HG03060 (cell line): Measurements from ENCODE around the gene LRRC27.

Experiments used
- ATAC-seq: cut with Tn5 transposase; IDR thresholded peaks from one replicate; pipeline ENCODE4 v1.9.1; 2021; ENCODE audit warnings: low read depth, moderate number of reproducible peaks; ENCODE audit not compliant: unreplicated experiment

LRRC27 gene

DNA sequence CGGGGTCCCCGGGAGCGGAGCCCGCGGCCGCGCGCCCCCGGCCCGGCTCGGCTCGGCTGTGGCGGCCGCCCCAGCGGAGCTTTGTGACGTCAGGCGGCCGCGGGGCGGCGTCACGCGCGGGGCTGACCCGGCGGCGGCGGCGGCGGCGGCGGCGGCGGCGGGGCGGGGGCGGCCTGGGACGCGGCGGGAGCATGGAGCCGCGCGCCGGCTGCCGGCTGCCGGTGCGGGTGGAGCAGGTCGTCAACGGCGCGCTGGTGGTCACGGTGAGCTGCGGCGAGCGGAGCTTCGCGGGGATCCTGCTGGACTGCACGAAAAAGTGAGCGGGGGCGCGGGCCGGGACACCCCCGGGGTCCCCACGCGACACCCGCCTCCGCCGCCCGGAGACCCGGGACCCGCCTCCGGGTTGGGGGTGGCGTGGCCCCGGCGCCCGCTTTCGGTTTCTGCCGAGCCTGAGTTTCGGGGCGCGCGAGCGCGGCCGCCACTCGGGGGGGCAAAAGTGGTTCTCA lies 65.1 kb downstream of the LRRC27 start, which contains the start of gene PWWP2B:
PWWP2B (plus strand) TSS at position 165 of the 506 bp plus-strand sequence; CDS start at position 192, 27 bp downstream.
- no peak for ATAC-seq

DNA sequence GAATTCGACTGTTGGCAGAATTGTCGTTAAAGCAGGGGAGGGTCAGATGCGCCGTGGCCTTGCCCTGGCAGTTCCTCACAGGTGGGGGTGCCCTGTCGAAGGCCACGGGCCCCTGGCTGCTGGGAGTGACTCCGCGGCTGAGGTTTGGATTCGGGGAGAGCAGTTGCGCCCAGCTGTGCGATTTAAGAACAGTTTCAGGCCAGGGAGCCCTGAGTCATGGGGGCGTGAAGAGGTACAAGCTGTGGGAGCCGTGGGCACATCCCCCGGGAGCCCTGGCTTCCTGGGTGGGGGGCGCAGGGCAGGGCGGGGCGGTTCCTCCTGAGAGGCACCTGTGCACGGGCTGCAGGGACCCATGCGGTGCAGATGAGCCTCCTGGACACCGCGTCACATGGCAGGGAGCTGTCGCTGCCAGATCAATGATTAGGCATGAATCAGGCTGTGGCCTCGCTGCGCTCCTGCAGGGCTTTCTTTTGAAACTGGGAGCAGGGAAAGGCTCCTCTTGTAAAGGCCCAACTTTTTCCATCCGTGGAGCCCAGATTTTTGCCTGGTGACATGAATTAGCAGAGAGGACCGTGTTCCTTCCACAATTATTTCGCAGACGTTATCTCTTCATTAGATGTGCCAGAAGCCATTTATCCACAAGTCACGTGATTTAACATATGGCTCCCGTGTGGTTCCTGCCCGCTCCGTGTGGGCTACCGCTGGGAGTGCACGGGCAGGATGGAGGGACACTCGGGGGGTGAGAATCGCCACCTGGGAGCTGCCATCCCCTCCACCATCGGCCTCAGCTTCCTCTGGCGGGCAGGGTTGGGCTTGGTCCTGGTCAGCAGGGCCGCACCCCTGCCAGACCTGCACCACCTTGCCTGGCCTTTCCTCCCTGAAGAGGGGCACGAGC lies 65.9 kb downstream of the LRRC27 start:
- no peak for ATAC-seq

DNA sequence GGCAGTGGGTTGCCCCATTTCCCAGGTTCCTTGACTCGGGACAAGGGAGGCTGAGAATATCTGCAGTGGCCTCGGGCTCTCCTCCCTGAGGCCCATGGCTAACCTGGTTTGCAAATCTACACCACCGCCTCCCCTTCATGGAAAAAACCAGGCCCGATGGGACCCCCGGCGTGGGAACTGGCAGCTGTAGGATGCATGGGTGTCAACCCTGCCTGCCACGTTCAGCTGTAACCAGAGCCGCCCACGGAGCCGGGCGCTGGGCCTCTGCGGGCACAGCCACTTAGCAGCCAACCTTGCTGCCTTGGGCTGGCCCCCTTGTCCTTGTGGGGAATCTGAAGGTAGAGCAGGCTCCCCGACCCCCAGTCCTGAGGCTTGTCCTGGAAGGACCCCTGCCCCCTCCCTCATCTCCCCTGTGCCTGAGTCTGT lies 66.6 kb downstream of the LRRC27 start:
- ATAC-seq = no peak

DNA sequence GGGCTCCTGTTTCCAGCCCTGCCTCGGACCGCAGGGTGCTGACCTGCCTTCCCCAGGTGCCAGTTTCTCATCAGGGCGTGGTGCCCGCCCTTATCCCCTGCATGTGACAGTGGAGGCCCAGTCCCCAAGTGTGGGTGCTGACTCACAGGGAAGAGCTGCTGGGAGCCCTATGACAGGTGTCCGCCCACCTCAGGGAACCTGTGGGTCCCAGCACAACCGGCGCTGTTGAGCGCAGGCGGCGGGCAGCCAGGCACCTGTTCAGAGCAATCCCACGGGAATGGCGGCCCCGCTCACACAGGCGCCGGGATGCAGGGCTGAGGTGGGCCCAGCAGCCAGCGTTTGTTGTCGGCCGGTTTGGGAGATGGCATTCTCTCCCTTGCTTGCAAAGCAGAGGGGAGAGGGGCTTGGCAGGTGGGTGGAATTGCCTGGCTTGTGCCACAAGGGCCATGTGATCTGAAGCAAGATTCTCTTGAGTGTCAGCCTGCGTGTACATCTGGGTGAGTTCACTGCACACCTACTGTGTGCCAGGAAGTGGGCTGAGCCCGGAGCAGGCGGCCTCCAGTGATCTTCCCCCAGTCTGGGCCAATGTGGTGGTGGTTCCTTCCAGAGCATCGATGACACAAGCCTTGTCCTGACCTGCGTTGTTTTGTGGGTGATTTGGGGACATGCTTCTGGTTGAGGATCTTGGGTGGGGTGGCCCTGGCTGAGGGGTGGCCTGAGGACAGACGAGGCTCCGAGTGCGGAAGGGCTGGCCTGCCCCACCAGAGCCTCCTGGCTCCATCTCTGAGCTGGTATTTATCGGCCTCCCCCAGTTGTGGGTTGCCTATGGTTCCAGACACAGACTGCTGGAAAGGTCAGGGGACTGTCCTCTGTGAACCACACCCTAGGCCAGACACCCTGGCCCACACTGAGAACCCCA lies 67.4 kb downstream of the LRRC27 start:
- ATAC-seq = no peak

- no peak for ATAC-seq
Measured at GRCh38 chr10:132400041-132400546, 68.1 kb downstream of the LRRC27 start.

DNA sequence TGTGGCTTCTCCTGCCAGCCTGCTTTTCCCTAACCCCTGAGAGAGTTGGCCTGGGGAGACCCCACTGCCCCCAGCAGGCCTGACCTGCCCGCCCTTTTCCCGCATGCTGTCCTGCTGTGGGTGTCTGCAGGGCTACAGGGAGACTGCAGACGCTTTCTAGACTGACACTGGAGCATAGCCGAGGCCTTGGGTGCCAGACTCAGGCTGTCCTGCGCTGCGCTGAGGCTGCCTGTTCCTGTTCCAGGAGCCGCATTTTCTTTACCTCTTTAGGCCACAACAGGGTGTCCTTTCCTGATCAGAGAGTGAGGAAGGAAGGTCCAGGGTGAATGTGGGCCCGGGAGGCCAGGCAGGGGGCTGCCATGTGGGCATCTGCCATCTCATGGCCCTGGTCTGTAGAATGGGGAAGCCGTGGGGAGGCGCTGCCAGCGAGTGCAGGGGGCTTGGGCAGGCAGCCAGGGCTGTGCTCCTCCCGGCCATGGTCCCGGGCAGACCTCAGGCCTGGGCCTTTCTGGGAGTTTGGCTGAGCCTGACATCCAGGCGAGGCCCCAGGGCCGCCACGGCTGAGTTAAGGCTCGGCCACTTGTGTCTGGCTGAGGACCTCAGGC lies 68.7 kb downstream of the LRRC27 start:
- no peak for ATAC-seq

- no peak for ATAC-seq
Measured at GRCh38 chr10:132401401-132402118, 69.6 kb downstream of the LRRC27 start.

DNA sequence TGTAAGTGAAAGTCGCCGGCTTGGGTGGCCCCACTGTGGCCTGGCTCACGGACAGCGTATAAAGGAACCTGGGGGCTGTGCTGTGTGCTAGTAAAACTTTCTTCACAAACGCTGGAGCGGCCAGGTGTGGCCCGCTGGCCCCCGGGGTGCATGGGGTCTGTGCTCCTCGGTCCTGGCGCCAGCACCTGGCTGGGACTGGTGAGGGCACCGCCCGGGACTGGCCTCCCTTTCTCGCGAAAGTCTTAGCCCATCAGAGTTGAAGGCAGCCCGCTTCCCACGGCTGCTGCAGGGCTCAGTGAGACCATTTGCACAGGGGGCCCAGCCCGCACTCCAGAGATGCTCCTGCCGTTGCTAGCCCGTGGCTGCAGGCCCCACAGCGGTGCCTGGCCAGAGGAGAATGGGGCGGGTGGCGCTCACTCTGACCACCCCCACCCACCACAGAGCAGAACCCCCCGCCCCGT lies 70.8 kb downstream of the LRRC27 start:
- no peak for ATAC-seq

GRCh38 chr10:132403511-132404168 lies 71.6 kb downstream of the LRRC27 start:
- ATAC-seq = no peak

- ATAC-seq = no peak
Measured at GRCh38 chr10:132404169-132404880, 72.3 kb downstream of the LRRC27 start.

- no peak for ATAC-seq
Measured at GRCh38 chr10:132404911-132405462, 73.0 kb downstream of the LRRC27 start.

- ATAC-seq = no peak
Measured at GRCh38 chr10:132405463-132405991, 73.5 kb downstream of the LRRC27 start.

DNA sequence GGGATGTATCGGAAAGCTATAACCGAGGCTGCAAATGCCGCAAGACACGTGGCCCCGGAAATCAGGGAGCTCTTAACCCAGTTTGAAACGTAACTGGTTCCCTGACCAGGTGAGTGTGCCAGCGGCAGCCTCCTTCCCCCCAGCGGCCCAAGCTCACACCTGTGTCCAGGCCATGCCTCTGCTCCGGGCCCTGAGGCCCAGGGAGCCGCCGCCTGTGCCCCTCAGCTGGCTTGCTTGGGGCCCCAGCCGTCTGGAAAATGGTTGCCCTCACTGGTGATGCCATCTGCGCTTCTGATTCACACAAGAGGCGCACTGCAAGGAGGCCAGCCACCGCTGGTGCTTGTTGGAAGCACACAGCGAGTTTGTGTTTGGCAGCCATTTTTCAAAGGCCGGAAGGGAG lies 74.2 kb downstream of the LRRC27 start:
- no peak for ATAC-seq

GRCh38 chr10:132406750-132407149 lies 74.8 kb downstream of the LRRC27 start:
- no peak for ATAC-seq

DNA sequence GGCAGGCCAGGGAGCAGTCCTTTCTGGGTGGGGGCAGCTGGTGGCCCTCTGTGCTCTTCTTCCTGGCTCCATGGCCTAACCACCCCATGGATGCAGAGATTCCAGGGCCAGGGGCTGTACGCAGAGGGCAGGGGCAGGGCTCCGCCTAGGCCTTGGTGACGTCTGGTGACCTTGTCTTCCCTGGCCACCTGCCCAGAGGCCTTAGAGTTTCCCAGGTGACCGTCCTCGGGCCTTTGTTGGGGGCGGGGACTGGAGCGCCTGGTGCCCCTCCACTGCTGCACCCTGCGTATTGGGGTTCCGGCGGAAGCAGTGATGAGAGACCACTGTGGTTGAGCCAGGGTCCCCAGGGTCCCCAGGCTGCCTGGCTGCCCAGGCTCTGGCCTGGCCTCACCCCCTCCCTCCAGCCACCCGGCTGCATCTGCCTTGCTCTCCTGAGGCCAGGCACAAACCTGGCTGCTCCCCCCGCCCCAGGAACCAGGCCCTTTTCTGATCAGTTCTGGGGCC lies 75.3 kb downstream of the LRRC27 start:
- no peak for ATAC-seq

DNA sequence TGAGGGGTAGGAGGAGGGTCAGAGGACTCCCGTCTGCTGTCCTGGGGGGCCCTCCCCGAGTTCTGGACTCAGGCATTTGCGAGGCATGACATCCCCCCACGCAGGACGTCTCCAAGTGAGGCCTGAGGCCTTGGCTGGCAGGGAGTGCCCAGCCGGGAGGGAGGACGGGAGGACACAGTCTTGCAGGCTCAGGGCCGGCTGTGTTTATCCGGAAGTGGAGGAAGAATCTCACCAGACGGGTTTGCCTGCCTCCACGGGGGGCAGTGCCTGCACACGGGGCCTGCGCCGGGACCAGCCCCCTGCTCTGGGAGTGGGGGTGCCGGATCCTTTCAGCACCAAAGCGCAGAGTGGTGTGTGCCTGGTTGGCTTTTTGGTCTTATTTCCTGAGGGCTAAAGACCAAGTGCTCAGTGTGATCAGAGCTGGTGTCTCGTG lies 75.9 kb downstream of the LRRC27 start:
- ATAC-seq = no peak

- ATAC-seq = no peak
Measured at GRCh38 chr10:132408367-132408781, 76.4 kb downstream of the LRRC27 start.
